NOMO-1 (cell line): ENCODE results near the gene AFF1.
A peak's percentile ranks its signal among the peaks of the same experiment; 100 is the strongest.
"Not testable (repeated sequence)": the region's sequence is repeated elsewhere in the genome, so short reads cannot be mapped to it uniquely, and the experiment has no call there.

Source experiments
- DNase-seq, 2 experiments: peaks; one replicate each; lab custom pipeline; 2025; ENCODE audit not compliant: unreplicated experiment in 2 of 2; lab: John Stamatoyannopoulos, UW

AFF1 gene

GRCh38 chr4:87009095-87009648, 74.4 kb downstream of the AFF1 start:
- DNase-seq = peak; percentile 34 to 62

- no peak for DNase-seq
Measured at GRCh38 chr4:87010192-87010591, 75.4 kb downstream of the AFF1 start.

GRCh38 chr4:87011340-87012034, 76.7 kb downstream of the AFF1 start:
- peak in 1 of 2 experiments; percentile 17 for DNase-seq

- no peak for DNase-seq
Measured at GRCh38 chr4:87012265-87012953, 77.6 kb downstream of the AFF1 start.

- not testable (repeated sequence) for DNase-seq
Measured at GRCh38 chr4:87012954-87013308, 78.1 kb downstream of the AFF1 start.

GRCh38 chr4:87014284-87014782, 79.5 kb downstream of the AFF1 start:
- no peak for DNase-seq

GRCh38 chr4:87015416-87015815, 80.6 kb downstream of the AFF1 start:
- DNase-seq = no peak

GRCh38 chr4:87017580-87018342, 83.0 kb downstream of the AFF1 start:
- DNase-seq = no peak

- peak in 1 of 2 experiments; percentile 46 for DNase-seq
Measured at GRCh38 chr4:87018753-87019152, 83.9 kb downstream of the AFF1 start.

- DNase-seq = no peak
Measured at GRCh38 chr4:87019246-87019791, 84.5 kb downstream of the AFF1 start.

- DNase-seq = no peak
Measured at GRCh38 chr4:87019898-87020297, 85.1 kb downstream of the AFF1 start.

GRCh38 chr4:87024201-87024600, 89.4 kb downstream of the AFF1 start:
- no peak for DNase-seq

- no peak for DNase-seq
Measured at GRCh38 chr4:87025023-87025613, 90.3 kb downstream of the AFF1 start.

GRCh38 chr4:87025614-87026041, 90.8 kb downstream of the AFF1 start:
- DNase-seq = no peak

GRCh38 chr4:87026800-87027495, 92.1 kb downstream of the AFF1 start:
- peak; percentile 83 to 95 for DNase-seq

GRCh38 chr4:87029356-87029755, 94.5 kb downstream of the AFF1 start:
- DNase-seq = no peak

- DNase-seq = no peak
Measured at GRCh38 chr4:87030124-87030523, 95.3 kb downstream of the AFF1 start.

- DNase-seq = no peak
Measured at GRCh38 chr4:87030755-87031441, 96.1 kb downstream of the AFF1 start.

- no peak for DNase-seq
Measured at GRCh38 chr4:87031920-87032319, 97.1 kb downstream of the AFF1 start.
